Astrocyte (in vitro differentiated cells and primary cell): ENCODE data around the gene EPN3.

Experiments used
- EZH2 ChIP-seq: IDR thresholded peaks from 2 replicates; pipeline ENCODE4 v1.6.1; 2012; ENCODE audit warnings: mild to moderate bottlenecking, low read length, inconsistent platforms; ENCODE audit not compliant: insufficient read depth
- TF ChIP-seq, protein P1 (sequence below): IDR thresholded peaks from 2 replicates; pipeline ENCODE4 v1.5.1; 2011; ENCODE audit warnings: low read depth, mild to moderate bottlenecking, inconsistent platforms, low read length, moderate library complexity; ENCODE audit not compliant: insufficient read depth

- TF ChIP-seq, protein P1, sequence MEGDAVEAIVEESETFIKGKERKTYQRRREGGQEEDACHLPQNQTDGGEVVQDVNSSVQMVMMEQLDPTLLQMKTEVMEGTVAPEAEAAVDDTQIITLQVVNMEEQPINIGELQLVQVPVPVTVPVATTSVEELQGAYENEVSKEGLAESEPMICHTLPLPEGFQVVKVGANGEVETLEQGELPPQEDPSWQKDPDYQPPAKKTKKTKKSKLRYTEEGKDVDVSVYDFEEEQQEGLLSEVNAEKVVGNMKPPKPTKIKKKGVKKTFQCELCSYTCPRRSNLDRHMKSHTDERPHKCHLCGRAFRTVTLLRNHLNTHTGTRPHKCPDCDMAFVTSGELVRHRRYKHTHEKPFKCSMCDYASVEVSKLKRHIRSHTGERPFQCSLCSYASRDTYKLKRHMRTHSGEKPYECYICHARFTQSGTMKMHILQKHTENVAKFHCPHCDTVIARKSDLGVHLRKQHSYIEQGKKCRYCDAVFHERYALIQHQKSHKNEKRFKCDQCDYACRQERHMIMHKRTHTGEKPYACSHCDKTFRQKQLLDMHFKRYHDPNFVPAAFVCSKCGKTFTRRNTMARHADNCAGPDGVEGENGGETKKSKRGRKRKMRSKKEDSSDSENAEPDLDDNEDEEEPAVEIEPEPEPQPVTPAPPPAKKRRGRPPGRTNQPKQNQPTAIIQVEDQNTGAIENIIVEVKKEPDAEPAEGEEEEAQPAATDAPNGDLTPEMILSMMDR: no peak
- no peak for TF ChIP-seq EZH2
Measured at GRCh38 chr17:50524838-50525237, 7.7 kb upstream of the EPN3 start.
